Tibial nerve (tissue), 4 donors: Measurements from ENCODE around the gene RAB33B. TPM values are rescaled to one million over a fixed set of nuclear protein-coding genes. Genes with fewer than 3 reads are reported as not detected.
"Not testable (repeated sequence)": the region's sequence is repeated elsewhere in the genome, so short reads cannot be mapped to it uniquely, and the experiment has no call there.

Source experiments
- DNase-seq, 2 donors: peaks; one replicate each; pipeline ENCODE4 v3.0.0-alpha.2; 2019; ENCODE audit warnings: low spot score in 2 of 2
- H3K27ac ChIP-seq, 4 donors: fragments of 200-600 bp; sonication (generic) in 3 of 4; one replicate each; pipeline ENCODE4 v1.5.1; 2017 to 2019; ENCODE audit warnings: mild to moderate bottlenecking in 1 of 4
- H3K27me3 ChIP-seq, 2 donors: fragments of 200-600 bp; sonication (generic) in 1 of 2; one replicate each; pipeline versions ENCODE4 v1.5.1 to v1.6.0; 2017 to 2019
- H3K36me3 ChIP-seq, 3 donors: fragments of 200-600 bp; sonication (generic); one replicate each; pipeline ENCODE4 v1.5.1; 2018 to 2019
- H3K4me1 ChIP-seq, 4 donors: fragments of 200-600 bp; sonication (generic) in 3 of 4; one replicate each; pipeline ENCODE4 v1.5.1; 2017 to 2019
- H3K4me3 ChIP-seq, 4 donors: fragments of 200-600 bp; sonication (generic) in 3 of 4; one replicate each; pipeline ENCODE4 v1.5.1; 2017 to 2019; ENCODE audit warnings: mild to moderate bottlenecking in 1 of 4, moderate library complexity in 1 of 4
- H3K9me3 ChIP-seq, 4 donors: fragments of 200-600 bp; sonication (generic) in 3 of 4; one replicate each; pipeline ENCODE4 v1.5.1; 2017 to 2019
- CTCF ChIP-seq, 5 experiments: fragments of 200-600 bp in 3 of 5; fragments of 450-650 bp in 2 of 5; sonication (generic) in 3 of 5; IDR thresholded peaks; one replicate each; pipeline ENCODE4 v1.5.1; 2016 to 2019; ENCODE audit warnings: antibody characterized with exemption in 5 of 5, mild to moderate bottlenecking in 3 of 5, moderate library complexity in 2 of 5
- EP300 ChIP-seq, 2 donors: sonication (generic); formaldehyde crosslinking; IDR thresholded peaks; one replicate each; pipeline ENCODE4 v1.6.1; 2017; ENCODE audit warnings: antibody characterized with exemption in 2 of 2, mild to moderate bottlenecking in 1 of 2
- POLR2A ChIP-seq, 2 donors: fragments of 450-650 bp; IDR thresholded peaks; one replicate each; pipeline ENCODE4 v1.6.1; 2017; ENCODE audit warnings: antibody characterized with exemption in 2 of 2, mild to moderate bottlenecking in 2 of 2, moderate library complexity in 2 of 2
- WGBS, 2 donors: methylation state at CpG; one replicate each; pipeline ENCODE4 v1.1.5; 2018; 5-methylcytosine and 5-hydroxymethylcytosine counted together
- total RNA-seq, 4 donors: library from RNA; depleted of rRNA; stranded (reverse); fragments of >200 nt; gene quantifications; one replicate each; pipeline ENCODE4 v1.1.0, GENCODE V29; 2016

The RAB33B gene
- total RNA-seq, 4 donors from 2014 or later, result 13.2 to 18.6 (median 15.0) TPM

GRCh38 chr4:139457318-139457717, 3.4 kb downstream of the RAB33B start:
- WGBS, 2 donors, result 58 to 59% methylated on average over 4 of the region's 4 CpGs
- no peak for DNase-seq
- no peak overlapping the region for H3K4me3 ChIP-seq
- H3K27ac ChIP-seq, result no peak overlapping the region
- no peaks in the 10 kb centered on the region for H3K36me3 ChIP-seq
- TF ChIP-seq EP300 (IDR thresholded peaks at IDR 0.05) (no peak), CTCF (IDR thresholded peaks at IDR 0.05) (no peak), POLR2A (IDR thresholded peaks at IDR 0.05) (no peak)
- peaks cover 0 to 50% (median 17%) of the 10 kb centered on the region in 4 donors for H3K4me1 ChIP-seq
- H3K27me3 ChIP-seq, result no peaks in the 10 kb centered on the region
- no peaks in the 10 kb centered on the region for H3K9me3 ChIP-seq

- TF ChIP-seq CTCF (IDR thresholded peaks at IDR 0.05), result no peak
- TF ChIP-seq POLR2A (IDR thresholded peaks at IDR 0.05), result no peak
- TF ChIP-seq EP300 (IDR thresholded peaks at IDR 0.05), result no peak
- Histone ChIP-seq H3K27ac (no peak overlapping the region), H3K27me3 (no peaks in the 10 kb centered on the region), H3K4me3 (no peak overlapping the region), H3K9me3 (no peaks in the 10 kb centered on the region), H3K4me1 (peaks cover 0 to 43% (median 15%) of the 10 kb centered on the region in 4 donors), H3K36me3 (no peaks in the 10 kb centered on the region)
- no peak for DNase-seq
- 88 to 95% methylated on average over 1 of the region's 1 CpG for WGBS, 2 donors
These were observed 4.6 kb downstream of the RAB33B start for GRCh38 chr4:139458543-139458942.

GRCh38 chr4:139458999-139459398, 5.1 kb downstream of the RAB33B start:
- TF ChIP-seq EP300 (IDR thresholded peaks at IDR 0.05), result no peak
- no peak for DNase-seq
- Histone ChIP-seq H3K27ac (no peak overlapping the region), H3K4me1 (peaks cover 0 to 43% (median 15%) of the 10 kb centered on the region in 4 donors), H3K9me3 (no peaks in the 10 kb centered on the region), H3K4me3 (no peak overlapping the region), H3K36me3 (no peaks in the 10 kb centered on the region), H3K27me3 (no peaks in the 10 kb centered on the region)
- WGBS, 2 donors, result 91 to 93% methylated on average over 3 of the region's 3 CpGs

GRCh38 chr4:139460565-139460964, 6.6 kb downstream of the RAB33B start:
- no peak for DNase-seq
- WGBS, 2 donors, result 89 to 93% methylated on average over 3 of the region's 3 CpGs
- no peak overlapping the region for H3K27ac ChIP-seq

GRCh38 chr4:139461022-139461628, 7.2 kb downstream of the RAB33B start:
- Histone ChIP-seq H3K36me3 (no peaks in the 10 kb centered on the region), H3K27ac (no peak overlapping the region), H3K9me3 (no peaks in the 10 kb centered on the region), H3K4me3 (no peak overlapping the region), H3K27me3 (no peaks in the 10 kb centered on the region), H3K4me1 (peaks cover 0 to 27% (median 11%) of the 10 kb centered on the region in 4 donors)
- DNase-seq, result no peak
- WGBS, 2 donors, result 78 to 80% methylated on average over 5 of the region's 5 CpGs
- TF ChIP-seq EP300 (IDR thresholded peaks at IDR 0.05), result no peak

More at GRCh38 chr4:139460565-139460964, 6.6 kb downstream of the RAB33B start:
- no peaks in the 10 kb centered on the region for H3K9me3 ChIP-seq
- no peaks in the 10 kb centered on the region for H3K27me3 ChIP-seq
- no peak overlapping the region for H3K4me3 ChIP-seq
- TF ChIP-seq CTCF (IDR thresholded peaks at IDR 0.05) (no peak), POLR2A (IDR thresholded peaks at IDR 0.05) (no peak), EP300 (IDR thresholded peaks at IDR 0.05) (no peak)
- H3K4me1 ChIP-seq, result peaks cover 0 to 33% (median 13%) of the 10 kb centered on the region in 4 donors
- no peaks in the 10 kb centered on the region for H3K36me3 ChIP-seq

- not testable (repeated sequence) for H3K4me1 ChIP-seq, H3K36me3 ChIP-seq, H3K27me3 ChIP-seq, H3K4me3 ChIP-seq, DNase-seq, H3K27ac ChIP-seq
- 95 to 96% methylated on average over 5 of the region's 5 CpGs for WGBS, 2 donors
- peaks cover 0 to 17% (median 6%) of the 10 kb centered on the region in 4 donors for H3K9me3 ChIP-seq
These were observed 10.6 kb downstream of the RAB33B start for GRCh38 chr4:139464512-139464911.
